Stimulated activated CD8-positive, alpha-beta memory T cell treated with anti-CD3 and anti-CD28 coated beads, Interleukin-4, amount 100 ng/mL, for 1 hour (primary cell): ENCODE results near the gene ADAM19.

Source experiments
- DNase-seq, 2 donors: peaks; one replicate each; pipeline ENCODE4 v3.0.0-alpha.2; 2020; ENCODE audit warnings: low read depth in 2 of 2, low spot score in 1 of 2

Gene ADAM19

GRCh38 chr5:157575381-157576020 lies at the start of gene ADAM19:
ADAM19 (minus strand) TSS chr5:157575775; CDS start chr5:157575696, 79 bp downstream.
- DNase-seq: peak in 1 of 2 donors; percentile 32

GRCh38 chr5:157624144-157624543 lies 48.6 kb upstream of the ADAM19 start:
- no peak for DNase-seq

- DNase-seq: no peak
Measured at GRCh38 chr5:157620776-157621175, 45.2 kb upstream of the ADAM19 start.

- DNase-seq: no peak
Measured at GRCh38 chr5:157618191-157618765, 42.7 kb upstream of the ADAM19 start.

- DNase-seq: no peak
Measured at GRCh38 chr5:157616785-157617184, 41.2 kb upstream of the ADAM19 start.

GRCh38 chr5:157613385-157614245 lies 38.0 kb upstream of the ADAM19 start:
- DNase-seq: no peak

GRCh38 chr5:157612581-157612980 lies 37.0 kb upstream of the ADAM19 start:
- no peak for DNase-seq

- DNase-seq: no peak
Measured at GRCh38 chr5:157611571-157612476, 36.2 kb upstream of the ADAM19 start.

- DNase-seq: no peak
Measured at GRCh38 chr5:157610990-157611389, 35.4 kb upstream of the ADAM19 start.

- DNase-seq: no peak
Measured at GRCh38 chr5:157608972-157609565, 33.5 kb upstream of the ADAM19 start.

- peak in 1 of 2 donors; percentile 39 for DNase-seq
Measured at GRCh38 chr5:157607371-157608161, 32.0 kb upstream of the ADAM19 start.

GRCh38 chr5:157606046-157606445 lies 30.5 kb upstream of the ADAM19 start:
- no peak for DNase-seq

GRCh38 chr5:157603333-157604190 lies 28.0 kb upstream of the ADAM19 start:
- DNase-seq: peak in 1 of 2 donors; percentile 39

- no peak for DNase-seq
Measured at GRCh38 chr5:157602505-157602904, 26.9 kb upstream of the ADAM19 start.

- no peak for DNase-seq
Measured at GRCh38 chr5:157600252-157600651, 24.7 kb upstream of the ADAM19 start.

GRCh38 chr5:157599565-157599964 lies 24.0 kb upstream of the ADAM19 start:
- DNase-seq: no peak

GRCh38 chr5:157598350-157598936 lies 22.9 kb upstream of the ADAM19 start:
- no peak for DNase-seq

- no peak for DNase-seq
Measured at GRCh38 chr5:157597277-157597676, 21.7 kb upstream of the ADAM19 start.

GRCh38 chr5:157596487-157596886 lies 20.9 kb upstream of the ADAM19 start:
- no peak for DNase-seq
